Large intestine (tissue), 3 donors: Measurements from ENCODE around the gene MYL7. TPM values are rescaled to one million over a fixed set of nuclear protein-coding genes. Genes with fewer than 3 reads are reported as not detected.

Experiments used
- DNase-seq, 2 donors: peaks; one replicate each; pipeline versions ENCODE4 v3.0.0 to v3.0.0-alpha.2; 2013
- H3K27ac ChIP-seq: one replicate; pipeline ENCODE4 v1.5.1; 2013; ENCODE audit warnings: low read length
- H3K27me3 ChIP-seq: 2 replicates; pipeline ENCODE4 v1.6.1; 2013; ENCODE audit warnings: low read length; ENCODE audit not compliant: control insufficient read depth, insufficient read depth
- H3K36me3 ChIP-seq: 2 replicates; pipeline ENCODE4 v1.6.1; 2013; ENCODE audit warnings: low read length; ENCODE audit not compliant: control insufficient read depth, insufficient read depth
- H3K4me1 ChIP-seq: one replicate; pipeline ENCODE4 v1.6.1; 2013; ENCODE audit warnings: low read length; ENCODE audit not compliant: control insufficient read depth, insufficient read depth
- H3K4me3 ChIP-seq: one replicate; pipeline ENCODE4 v1.5.1; 2013; ENCODE audit warnings: low read length
- H3K9me3 ChIP-seq: one replicate; pipeline ENCODE4 v1.6.1; 2013; ENCODE audit warnings: mild to moderate bottlenecking, low read depth, low read length, moderate library complexity; ENCODE audit not compliant: control insufficient read depth
- WGBS: methylation state at CpG from one replicate; pipeline ENCODE4 v1.1.5; 2013; ENCODE audit warnings: low lambda C conversion rate; ENCODE audit not compliant: insufficient coverage; 5-methylcytosine and 5-hydroxymethylcytosine counted together
- polyA plus RNA-seq: library from polyadenylated mRNA; unstranded; fragments of 120-200 nt; gene quantifications from one replicate; pipeline ENCODE4 v1.2.1, GENCODE V29; 2013

The MYL7 gene
- polyA plus RNA-seq, 1 donor = 0.52 TPM

- Histone ChIP-seq H3K27me3 (peaks cover 28% of the 10 kb centered on the region), H3K9me3 (peaks cover 8% of the 10 kb centered on the region), H3K4me1 (peaks cover 19% of the 10 kb centered on the region), H3K36me3 (no peaks in the 10 kb centered on the region), H3K27ac (no peak overlapping the region), H3K4me3 (no peak overlapping the region)
- WGBS = no CpG with 5 or more reads among the region's 18 CpGs
- no peak for DNase-seq
These were observed 8.7 kb upstream of the MYL7 start for GRCh38 chr7:44149571-44150465.

DNA sequence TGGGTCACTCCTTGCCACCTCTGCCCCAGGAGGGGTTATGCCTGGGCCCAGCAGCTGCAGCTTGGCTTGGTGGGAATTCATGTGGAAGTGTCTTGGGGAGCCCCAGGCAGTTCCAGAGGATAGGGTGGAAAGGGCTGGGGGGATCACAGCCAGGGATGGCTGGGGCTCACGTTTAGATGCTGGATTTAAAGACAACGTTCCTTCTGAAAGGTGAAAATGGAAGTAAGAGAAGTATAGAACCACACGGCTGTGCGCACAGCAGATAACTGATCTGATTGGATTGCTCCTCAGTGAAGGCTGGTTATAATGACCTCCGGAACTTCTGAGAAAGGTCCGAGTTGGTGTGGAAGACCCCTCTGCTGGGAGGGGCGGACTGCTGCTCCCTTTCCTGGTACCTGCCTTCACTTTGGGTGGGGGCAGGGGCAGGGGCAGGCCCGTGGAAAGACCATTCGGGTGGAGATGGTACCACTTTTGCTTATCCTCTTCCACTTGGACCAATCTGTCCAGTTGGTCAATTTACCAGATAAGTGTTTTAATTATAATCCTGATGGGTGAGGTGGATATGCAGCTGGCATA, 7.9 kb upstream of the MYL7 start:
- H3K4me3 ChIP-seq = no peak overlapping the region
- H3K4me1 ChIP-seq = peaks cover 19% of the 10 kb centered on the region
- H3K27me3 ChIP-seq = peaks cover 35% of the 10 kb centered on the region
- H3K27ac ChIP-seq = no peak overlapping the region
- no peak for DNase-seq
- H3K36me3 ChIP-seq = no peaks in the 10 kb centered on the region
- peaks cover 9% of the 10 kb centered on the region for H3K9me3 ChIP-seq
- WGBS = 80% methylated on average over 1 of the region's 9 CpGs

DNA sequence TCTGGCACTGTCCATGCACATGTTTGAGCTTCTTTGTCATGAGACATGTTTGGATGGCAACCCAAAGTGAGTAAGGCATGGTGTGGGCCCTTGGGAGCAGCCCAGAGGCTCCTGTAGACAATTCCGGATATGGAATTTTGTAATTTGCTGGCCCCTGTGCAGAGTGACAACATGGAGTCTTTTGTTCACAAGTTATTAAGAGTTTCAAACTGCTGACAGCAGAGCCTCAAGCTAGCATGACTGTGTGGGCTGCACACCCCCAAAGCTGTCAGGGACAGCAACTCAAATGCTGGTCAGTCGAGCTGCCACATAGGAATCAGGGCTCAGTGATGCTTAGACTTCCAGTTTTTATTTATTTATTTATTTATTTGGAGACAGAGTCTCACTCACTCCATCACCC, 7.0 kb upstream of the MYL7 start:
- WGBS = 100% methylated on average over 1 of the region's 2 CpGs
- Histone ChIP-seq H3K36me3 (no peaks in the 10 kb centered on the region), H3K27me3 (peaks cover 37% of the 10 kb centered on the region), H3K9me3 (peaks cover 9% of the 10 kb centered on the region), H3K4me3 (no peak overlapping the region), H3K4me1 (peaks cover 19% of the 10 kb centered on the region), H3K27ac (no peak overlapping the region)
- no peak for DNase-seq

DNA sequence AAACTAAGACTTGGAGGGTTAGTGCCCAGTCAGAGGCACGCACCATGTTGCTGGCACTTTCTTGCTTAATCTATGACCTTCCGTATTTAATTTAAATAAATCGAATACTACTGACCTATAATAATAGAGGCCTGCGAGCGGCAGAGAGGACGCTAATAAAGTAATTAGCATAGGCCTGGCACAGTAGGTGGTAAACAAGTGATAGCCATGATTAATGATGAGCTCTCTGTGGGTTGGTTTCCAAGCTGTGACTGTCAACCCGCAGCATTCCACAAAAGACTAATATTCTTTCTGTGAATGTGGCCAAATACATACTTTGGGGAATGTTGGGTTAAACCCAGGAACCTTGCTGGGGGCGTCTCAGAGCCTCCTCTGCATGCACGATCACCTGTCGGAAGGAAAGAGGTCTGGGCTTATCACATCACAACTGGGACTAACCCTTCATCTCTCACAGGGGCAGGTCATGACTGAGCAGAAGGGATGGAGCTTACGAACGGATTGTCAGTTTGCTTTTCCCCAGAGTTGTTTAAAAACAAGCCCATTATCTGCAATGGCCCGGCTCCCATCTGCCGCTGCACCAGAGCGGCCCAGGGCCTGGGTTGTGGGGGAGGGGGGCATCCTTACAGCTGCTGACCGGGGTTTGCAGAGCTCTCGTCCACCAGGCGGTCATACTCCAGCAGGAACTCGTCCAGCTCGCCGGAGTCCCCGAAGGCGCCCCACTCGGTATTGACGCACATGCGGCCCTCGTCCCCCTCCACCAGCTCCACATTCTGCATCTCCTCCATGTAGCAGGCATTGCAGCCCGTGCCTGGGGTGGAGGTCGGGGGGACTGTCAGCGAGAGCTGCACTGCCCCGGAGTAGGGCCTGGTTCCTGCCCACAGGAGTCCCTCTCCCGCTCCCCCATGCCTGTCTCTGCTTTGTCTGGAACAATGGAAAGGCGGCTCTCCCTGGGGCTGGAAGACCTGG, 6.2 kb upstream of the MYL7 start:
- no CpG with 5 or more reads among the region's 33 CpGs for WGBS
- peak; percentile 31 to 45 for DNase-seq
- H3K9me3 ChIP-seq = peaks cover 9% of the 10 kb centered on the region
- H3K27ac ChIP-seq = peak overlapping the region; percentile 33
- H3K4me3 ChIP-seq = no peak overlapping the region
- peaks cover 19% of the 10 kb centered on the region for H3K4me1 ChIP-seq
- peaks cover 37% of the 10 kb centered on the region for H3K27me3 ChIP-seq
- no peaks in the 10 kb centered on the region for H3K36me3 ChIP-seq

GRCh38 chr7:44145969-44146911, 5.1 kb upstream of the MYL7 start:
- H3K36me3 ChIP-seq = no peaks in the 10 kb centered on the region
- WGBS = no CpG with 5 or more reads among the region's 65 CpGs
- peaks cover 19% of the 10 kb centered on the region for H3K4me1 ChIP-seq
- peaks cover 37% of the 10 kb centered on the region for H3K27me3 ChIP-seq
- peak overlapping the region; percentile 23 for H3K4me3 ChIP-seq
- DNase-seq = peak; percentile 74
- peaks cover 9% of the 10 kb centered on the region for H3K9me3 ChIP-seq
- peak overlapping the region; percentile 20 for H3K27ac ChIP-seq

DNA sequence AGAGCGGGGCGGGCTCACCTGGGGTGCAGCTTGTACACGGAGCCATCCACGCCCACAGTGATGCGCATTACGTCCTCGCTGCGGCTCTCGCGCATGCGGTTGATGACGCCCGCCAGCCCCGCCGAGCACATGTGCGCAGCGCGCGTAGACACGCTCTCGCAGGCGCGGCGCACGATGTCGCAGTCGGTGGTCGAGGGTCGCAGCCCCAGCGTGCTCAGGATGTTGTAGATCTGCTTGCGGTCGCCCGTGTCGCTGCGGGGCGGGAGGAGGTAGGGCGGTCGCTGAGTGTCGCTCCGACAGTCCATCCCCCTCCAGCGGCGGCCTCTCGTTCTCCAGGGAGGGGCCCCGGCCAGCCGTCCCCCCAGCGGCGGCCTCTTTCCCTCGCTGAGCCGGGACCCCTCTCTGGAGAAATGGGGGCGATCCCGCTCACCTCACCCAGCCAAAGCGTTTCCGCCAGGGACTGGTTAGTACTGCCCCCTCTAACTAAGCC, 4.4 kb upstream of the MYL7 start:
- Histone ChIP-seq H3K36me3 (no peaks in the 10 kb centered on the region), H3K9me3 (peaks cover 9% of the 10 kb centered on the region), H3K4me3 (no peak overlapping the region), H3K4me1 (peaks cover 19% of the 10 kb centered on the region), H3K27ac (no peak overlapping the region), H3K27me3 (peaks cover 37% of the 10 kb centered on the region)
- peak; percentile 17 to 42 for DNase-seq
- no CpG with 5 or more reads among the region's 53 CpGs for WGBS

GRCh38 chr7:44144968-44145478, 3.9 kb upstream of the MYL7 start:
- Histone ChIP-seq H3K4me3 (no peak overlapping the region), H3K36me3 (no peaks in the 10 kb centered on the region)

GRCh38 chr7:44144426-44144967, 3.4 kb upstream of the MYL7 start:
- Histone ChIP-seq H3K36me3 (no peaks in the 10 kb centered on the region), H3K4me3 (no peak overlapping the region), H3K9me3 (peaks cover 9% of the 10 kb centered on the region), H3K27ac (no peak overlapping the region), H3K27me3 (peaks cover 37% of the 10 kb centered on the region), H3K4me1 (peaks cover 19% of the 10 kb centered on the region)
- DNase-seq = no peak
- no CpG with 5 or more reads among the region's 6 CpGs for WGBS

More at GRCh38 chr7:44144968-44145478, 3.9 kb upstream of the MYL7 start:
- Histone ChIP-seq H3K27ac (no peak overlapping the region), H3K9me3 (peaks cover 9% of the 10 kb centered on the region), H3K27me3 (peaks cover 37% of the 10 kb centered on the region), H3K4me1 (peaks cover 19% of the 10 kb centered on the region)
- WGBS = no CpG with 5 or more reads among the region's 31 CpGs
- no peak for DNase-seq

GRCh38 chr7:44143646-44144250, 2.6 kb upstream of the MYL7 start:
- DNase-seq = no peak
- H3K36me3 ChIP-seq = no peaks in the 10 kb centered on the region
- H3K27ac ChIP-seq = no peak overlapping the region
- H3K27me3 ChIP-seq = peaks cover 37% of the 10 kb centered on the region
- peaks cover 9% of the 10 kb centered on the region for H3K9me3 ChIP-seq
- no CpG with 5 or more reads among the region's 6 CpGs for WGBS
- H3K4me3 ChIP-seq = no peak overlapping the region
- peaks cover 19% of the 10 kb centered on the region for H3K4me1 ChIP-seq
